ENCODE measurements around the gene DOK6.
A peak's percentile ranks its signal among the peaks of the same experiment; 100 is the strongest.

The DOK6 gene

GRCh38 chr18:69631281-69631680, 230.6 kb downstream of the DOK6 start:
- Histone ChIP-seq H3K79me2 (ENCODE audit: low read length) (no peaks in the 10 kb centered on the region), H3K36me3 (replicated peaks; ENCODE audit: low read depth, low read length) (no peaks in the 10 kb centered on the region), H3K4me2 (ENCODE audit: low read length) (no peak overlapping the region), H3K9ac (ENCODE audit: low read length) (no peak overlapping the region), H3K9me3 (ENCODE audit: insufficient read depth, low read length) (no peaks in the 10 kb centered on the region), H3K4me3 (ENCODE audit: low read length) (no peak overlapping the region), H3K27ac (ENCODE audit: low read length) (no peak overlapping the region), H4K20me1 (ENCODE audit: insufficient read depth, low read length) (no peaks in the 10 kb centered on the region), H3K27me3 (ENCODE audit: low read depth, low read length) (peaks cover 8% of the 10 kb centered on the region), H3K4me1 (ENCODE audit: low read length) (peaks cover 14% of the 10 kb centered on the region), H2AFZ (ENCODE audit: low read depth, low read length) (no peak overlapping the region)
- no peak for TF ChIP-seq EZH2phosphoT487 (IDR thresholded peaks at IDR 0.05; ENCODE audit: low read depth)
- TF ChIP-seq CTCF (IDR thresholded peaks at IDR 0.05; ENCODE audit: low read depth, low read length), result no peak

- Histone ChIP-seq H2AFZ (ENCODE audit: low read depth, low read length) (no peak overlapping the region), H3K4me1 (ENCODE audit: low read length) (peaks cover 26% of the 10 kb centered on the region), H3K9ac (ENCODE audit: low read length) (no peak overlapping the region), H3K4me2 (ENCODE audit: low read length) (peak overlapping the region; percentile 58; the same call in 1 of the 2 replicates), H3K9me3 (ENCODE audit: insufficient read depth, low read length) (no peaks in the 10 kb centered on the region), H3K27me3 (ENCODE audit: low read depth, low read length) (peaks cover 8% of the 10 kb centered on the region), H3K27ac (ENCODE audit: low read length) (no peak overlapping the region), H3K4me3 (ENCODE audit: low read length) (no peak overlapping the region), H4K20me1 (ENCODE audit: insufficient read depth, low read length) (no peaks in the 10 kb centered on the region), H3K79me2 (ENCODE audit: low read length) (no peaks in the 10 kb centered on the region), H3K36me3 (replicated peaks; ENCODE audit: low read depth, low read length) (no peaks in the 10 kb centered on the region)
- no peak for TF ChIP-seq EZH2phosphoT487 (IDR thresholded peaks at IDR 0.05; ENCODE audit: low read depth)
Measured at GRCh38 chr18:69635482-69635881, 234.8 kb downstream of the DOK6 start.

GRCh38 chr18:69636529-69637301, 236.0 kb downstream of the DOK6 start:
- no peaks in the 10 kb centered on the region for H3K79me2 ChIP-seq (ENCODE audit: low read length)
- H3K27me3 ChIP-seq (ENCODE audit: low read depth, low read length), result peaks cover 8% of the 10 kb centered on the region
- no peaks in the 10 kb centered on the region for H3K9me3 ChIP-seq (ENCODE audit: insufficient read depth, low read length)
- peak overlapping the region; percentile 37 for H3K4me3 ChIP-seq (ENCODE audit: low read length)
- peak; percentile 98 for TF ChIP-seq CTCF (IDR thresholded peaks at IDR 0.05; ENCODE audit: low read depth, low read length)
- TF ChIP-seq EZH2phosphoT487 (IDR thresholded peaks at IDR 0.05; ENCODE audit: low read depth), result no peak
- H2AFZ ChIP-seq (ENCODE audit: low read depth, low read length), result peak overlapping the region; percentile 66
- H4K20me1 ChIP-seq (ENCODE audit: insufficient read depth, low read length), result no peaks in the 10 kb centered on the region
- H3K36me3 ChIP-seq (replicated peaks; ENCODE audit: low read depth, low read length), result no peaks in the 10 kb centered on the region
- peaks cover 26% of the 10 kb centered on the region for H3K4me1 ChIP-seq (ENCODE audit: low read length)
- peak overlapping the region; percentile 5 for H3K9ac ChIP-seq (ENCODE audit: low read length)
- H3K27ac ChIP-seq (ENCODE audit: low read length), result peak overlapping the region; percentile 50
- H3K4me2 ChIP-seq (ENCODE audit: low read length), result peak overlapping the region; percentile 58

- no peak overlapping the region for H3K9ac ChIP-seq (ENCODE audit: low read length)
- H3K36me3 ChIP-seq (replicated peaks; ENCODE audit: low read depth, low read length), result no peaks in the 10 kb centered on the region
- H3K27ac ChIP-seq (ENCODE audit: low read length), result no peak overlapping the region
- no peaks in the 10 kb centered on the region for H3K9me3 ChIP-seq (ENCODE audit: insufficient read depth, low read length)
- peaks cover 8% of the 10 kb centered on the region for H3K27me3 ChIP-seq (ENCODE audit: low read depth, low read length)
- H3K4me1 ChIP-seq (ENCODE audit: low read length), result peaks cover 26% of the 10 kb centered on the region
- no peak overlapping the region for H3K4me3 ChIP-seq (ENCODE audit: low read length)
- no peaks in the 10 kb centered on the region for H4K20me1 ChIP-seq (ENCODE audit: insufficient read depth, low read length)
- H3K4me2 ChIP-seq (ENCODE audit: low read length), result no peak overlapping the region
- no peak for TF ChIP-seq EZH2phosphoT487 (IDR thresholded peaks at IDR 0.05; ENCODE audit: low read depth)
- TF ChIP-seq CTCF (IDR thresholded peaks at IDR 0.05; ENCODE audit: low read depth, low read length), result no peak
- H3K79me2 ChIP-seq (ENCODE audit: low read length), result no peaks in the 10 kb centered on the region
- no peak overlapping the region for H2AFZ ChIP-seq (ENCODE audit: low read depth, low read length)
Measured at GRCh38 chr18:69638056-69638455, 237.4 kb downstream of the DOK6 start.

Data from OCI-LY3 (cell line).